Non-pigmented ciliary epithelial cell (primary cell): ENCODE results near the gene MXI1.

ENCODE experiments used
- DNase-seq: peaks from one replicate; pipeline ENCODE4 v3.0.0-alpha.2; 2010; ENCODE audit warnings: low read depth

Gene MXI1

DNA sequence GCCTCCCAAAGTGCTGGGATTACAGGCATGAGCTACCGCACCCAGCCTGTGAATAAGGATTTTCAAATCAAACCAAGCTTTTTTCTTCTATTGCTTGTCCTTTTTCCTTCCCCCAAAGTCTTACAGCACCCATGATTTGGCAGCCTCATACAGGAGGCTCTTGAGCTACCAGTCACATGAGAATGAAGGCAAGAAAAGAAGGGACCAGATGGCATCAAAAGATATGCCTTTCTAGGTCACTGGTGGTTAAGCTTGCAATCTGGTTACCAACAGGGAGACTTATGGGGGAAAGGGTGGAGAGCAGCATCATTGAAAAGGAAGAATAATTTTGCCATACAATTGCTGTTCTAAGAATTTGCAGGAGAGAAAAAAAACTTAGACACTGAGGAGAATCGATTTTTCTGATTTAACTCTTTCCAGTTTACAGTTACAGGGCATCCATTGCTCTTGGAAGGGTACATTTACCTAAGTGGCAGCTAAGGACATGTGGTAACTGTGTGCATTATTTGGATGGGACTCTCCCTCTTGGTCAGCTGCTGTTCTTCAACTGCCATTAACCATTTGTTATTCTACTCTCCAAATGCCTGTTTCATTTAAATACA lies 67.8 kb downstream of the MXI1 start:
- no peak for DNase-seq

DNA sequence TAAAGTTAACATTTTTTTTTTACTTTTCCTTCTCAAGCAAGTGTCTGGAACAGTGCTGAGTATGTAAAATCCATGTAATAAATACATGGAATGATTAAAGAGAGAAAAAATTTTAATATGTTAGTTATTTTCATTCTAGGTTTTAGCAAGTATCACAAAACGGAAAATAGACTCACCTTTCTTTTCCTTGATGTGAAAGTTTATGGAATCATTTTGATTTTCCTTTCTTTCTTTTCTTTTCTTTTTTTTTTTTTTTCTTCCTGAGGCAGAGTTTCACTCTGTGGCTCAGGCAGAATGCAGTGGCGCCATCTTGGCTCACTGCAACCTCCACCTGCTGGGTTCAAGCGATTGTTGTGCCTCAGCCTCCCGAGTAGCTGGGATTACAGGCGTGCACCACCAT lies 69.2 kb downstream of the MXI1 start:
- DNase-seq, result no peak

DNA sequence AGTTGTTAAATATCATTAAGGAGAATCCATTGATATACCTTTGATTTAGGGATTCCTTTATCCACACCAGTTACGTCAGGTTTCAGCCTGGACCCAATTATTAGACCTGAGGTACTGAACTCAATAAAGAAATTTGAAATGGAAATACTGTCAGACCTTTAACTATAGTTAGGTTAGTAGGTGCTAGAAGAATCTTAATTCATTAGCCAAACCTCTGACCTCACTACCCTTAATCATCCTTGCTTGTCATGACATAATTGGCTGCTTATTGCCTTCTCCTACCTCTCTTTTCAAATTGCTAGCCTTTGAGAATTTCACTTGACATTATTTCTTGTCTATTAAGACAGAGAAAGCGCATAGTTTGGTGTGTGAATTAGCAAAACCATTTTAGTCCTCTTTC lies 70.2 kb downstream of the MXI1 start:
- DNase-seq, result no peak

DNA sequence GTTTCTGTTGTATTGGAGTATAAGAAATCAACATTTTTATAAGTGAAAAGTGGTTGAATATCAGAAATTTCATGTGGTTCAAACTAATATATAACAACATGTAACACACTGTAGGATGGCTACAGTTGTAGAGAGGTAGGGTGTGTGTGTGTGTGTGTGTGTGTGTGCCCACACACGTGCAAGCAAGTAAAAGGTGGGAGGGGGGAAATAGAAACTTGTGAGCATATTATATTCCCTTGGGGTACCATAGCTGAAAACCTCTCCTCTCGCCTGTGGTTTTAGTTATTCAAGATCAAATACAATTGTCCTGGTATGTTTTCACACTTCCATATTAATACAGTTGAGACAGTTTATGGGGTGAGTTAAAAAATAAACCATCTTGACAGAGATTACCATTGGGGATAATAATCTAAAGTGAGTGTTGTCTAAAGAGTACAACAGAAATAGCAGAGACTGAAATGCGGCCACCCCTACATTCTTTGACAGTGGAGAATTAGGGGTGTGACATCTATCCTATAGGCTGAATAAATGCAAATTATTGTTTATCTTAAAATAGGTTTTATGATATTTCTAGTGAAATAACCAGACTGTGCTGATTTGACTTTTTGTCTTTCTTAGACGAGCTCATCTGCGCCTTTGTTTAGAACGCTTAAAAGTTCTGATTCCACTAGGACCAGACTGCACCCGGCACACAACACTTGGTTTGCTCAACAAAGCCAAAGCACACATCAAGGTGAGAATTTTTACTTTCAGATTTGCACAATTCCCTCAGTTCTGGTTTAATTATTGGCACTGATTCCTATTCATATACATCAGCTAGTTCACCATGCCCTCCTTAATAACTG lies 71.4 kb downstream of the MXI1 start:
- no peak for DNase-seq

DNA sequence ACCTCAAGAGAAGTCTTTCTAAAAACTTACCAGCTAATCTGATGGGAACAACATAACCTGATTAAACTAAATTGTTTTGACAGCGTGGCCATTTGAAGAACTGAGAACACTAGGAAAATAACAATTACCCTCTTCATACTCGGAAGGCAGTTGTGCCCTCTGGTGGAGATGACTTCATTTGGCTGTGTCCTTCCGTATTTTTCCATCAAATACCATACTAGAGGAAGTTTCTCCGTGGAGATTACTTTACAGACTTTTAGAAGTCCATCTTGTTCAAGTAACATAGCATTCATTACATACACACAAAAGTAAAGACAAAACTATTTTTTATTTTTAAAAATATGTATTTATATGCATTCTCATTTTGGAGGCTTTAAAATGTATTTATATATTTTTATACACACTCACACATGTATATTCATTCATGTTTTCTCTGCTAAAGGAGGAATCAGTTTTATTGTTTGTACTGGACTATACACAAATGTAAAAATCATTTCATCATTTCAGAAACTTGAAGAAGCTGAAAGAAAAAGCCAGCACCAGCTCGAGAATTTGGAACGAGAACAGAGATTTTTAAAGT lies 72.1 kb downstream of the MXI1 start:
- DNase-seq, result peak; percentile 19

DNA sequence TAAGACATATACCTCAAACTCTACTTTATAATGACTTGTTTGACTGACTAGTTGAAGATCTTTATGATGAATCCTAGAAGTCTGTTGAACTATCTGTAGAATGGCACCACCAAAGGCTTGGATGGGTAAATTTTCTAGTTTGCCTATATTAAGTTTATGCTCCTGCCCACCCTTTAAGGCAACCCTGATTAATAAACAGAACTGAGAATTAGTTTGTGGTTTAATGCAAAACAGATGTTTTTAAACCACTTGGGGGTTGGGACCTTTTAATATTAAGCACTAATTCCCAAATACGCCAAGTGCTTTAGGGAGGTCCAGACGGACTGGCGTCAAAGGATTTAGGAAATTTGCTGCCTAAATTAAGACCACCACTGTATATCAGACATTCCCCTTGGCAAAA lies 76.9 kb downstream of the MXI1 start:
- no peak for DNase-seq

DNA sequence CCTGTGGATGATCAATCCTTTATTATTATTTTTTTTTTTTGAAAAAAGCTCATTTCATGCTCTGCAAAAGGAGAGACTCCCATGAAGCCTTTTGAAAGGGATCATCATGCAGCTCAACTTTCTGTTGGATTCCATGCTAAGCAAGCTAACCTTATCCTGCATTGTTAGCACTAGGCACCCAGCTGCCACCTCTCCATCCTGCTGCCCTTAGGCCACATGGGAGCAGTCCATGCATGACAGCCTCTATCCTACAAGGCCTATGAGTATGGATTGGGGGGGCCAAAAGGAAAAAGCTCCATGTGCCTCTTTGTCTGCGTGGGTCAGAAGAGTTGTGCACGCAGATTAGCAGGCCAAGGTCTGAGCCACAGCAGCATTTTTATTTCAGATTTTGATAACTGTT lies 78.1 kb downstream of the MXI1 start:
- DNase-seq, result no peak

DNA sequence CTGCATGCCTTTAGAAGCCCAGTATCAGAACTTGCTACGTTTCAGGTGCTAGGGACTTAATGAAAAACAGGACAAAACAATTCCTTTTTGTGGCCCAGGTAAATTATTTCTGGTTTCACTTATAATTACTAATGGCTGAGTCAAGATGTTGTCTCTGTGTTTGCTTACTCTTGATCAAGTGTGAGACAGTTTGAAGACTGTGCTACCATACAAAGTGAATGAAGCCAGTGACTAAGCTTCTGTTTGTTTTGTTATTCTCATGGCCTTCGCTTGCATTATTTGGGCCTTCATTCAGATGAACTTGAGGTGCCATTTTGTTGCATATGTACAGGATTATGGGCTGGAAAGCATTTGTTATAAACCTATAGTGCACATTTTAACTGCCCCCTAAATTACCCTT lies 79.4 kb downstream of the MXI1 start:
- DNase-seq, result no peak

DNA sequence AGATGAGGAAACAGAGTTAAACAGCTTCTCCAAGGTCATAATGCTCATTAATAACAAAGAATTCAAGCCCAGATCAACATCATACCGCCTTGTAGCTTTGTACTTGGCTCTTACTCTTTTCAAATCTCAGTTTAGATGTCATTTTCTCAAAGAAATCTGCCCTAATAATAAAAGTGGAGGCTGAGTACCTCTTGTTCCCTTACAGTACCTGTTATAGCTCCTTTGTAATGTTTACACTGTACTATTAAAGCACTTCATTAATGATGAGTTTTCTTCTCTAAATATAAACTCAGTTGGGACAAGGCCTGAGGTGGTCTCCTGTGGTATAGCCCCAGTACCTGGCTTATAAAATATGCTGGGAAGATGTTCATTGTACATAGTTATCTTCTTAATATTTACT lies 89.6 kb downstream of the MXI1 start:
- DNase-seq, result no peak

DNA sequence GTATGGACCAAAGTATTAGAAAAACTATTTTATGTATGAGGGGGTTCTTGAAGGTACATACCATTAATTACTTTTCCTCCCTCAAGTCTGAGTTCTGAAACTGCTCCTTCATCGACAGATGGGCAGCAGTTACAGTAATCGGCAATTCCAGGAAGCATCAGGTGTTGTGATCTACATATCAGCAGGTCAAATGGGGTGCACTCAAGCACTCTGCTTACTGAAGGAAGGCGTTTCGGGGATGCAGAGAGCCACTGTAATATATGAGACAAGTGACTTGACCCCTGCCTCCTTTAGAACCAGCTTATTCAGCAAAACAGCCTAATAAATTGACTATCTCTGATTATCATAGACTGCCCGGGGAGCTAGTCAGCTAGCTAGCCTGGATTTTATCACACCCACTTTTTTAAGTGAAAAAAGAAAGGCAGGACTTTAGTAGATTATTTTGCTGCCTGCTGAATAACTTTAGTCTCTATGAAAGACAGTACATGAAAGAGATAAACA lies 93.1 kb downstream of the MXI1 start:
- no peak for DNase-seq

DNA sequence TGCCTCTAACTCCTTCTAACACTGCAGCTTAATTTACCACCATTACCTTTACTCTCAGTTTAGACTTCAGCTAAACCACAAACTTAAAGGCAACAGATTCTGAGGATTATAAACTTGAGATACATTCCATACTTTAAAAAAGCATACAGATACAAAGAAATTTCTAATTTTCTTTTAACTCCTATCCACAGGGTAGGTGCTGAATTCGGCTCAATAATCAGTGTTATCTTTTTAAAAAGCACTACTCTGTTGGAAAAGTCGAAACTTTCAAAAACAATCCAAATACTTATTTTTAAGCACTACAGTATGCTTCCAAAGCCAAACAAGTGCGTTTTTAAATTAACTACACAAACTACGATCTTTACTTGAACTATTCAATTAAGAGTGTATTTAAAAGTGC lies 96.3 kb downstream of the MXI1 start:
- DNase-seq, result no peak

DNA sequence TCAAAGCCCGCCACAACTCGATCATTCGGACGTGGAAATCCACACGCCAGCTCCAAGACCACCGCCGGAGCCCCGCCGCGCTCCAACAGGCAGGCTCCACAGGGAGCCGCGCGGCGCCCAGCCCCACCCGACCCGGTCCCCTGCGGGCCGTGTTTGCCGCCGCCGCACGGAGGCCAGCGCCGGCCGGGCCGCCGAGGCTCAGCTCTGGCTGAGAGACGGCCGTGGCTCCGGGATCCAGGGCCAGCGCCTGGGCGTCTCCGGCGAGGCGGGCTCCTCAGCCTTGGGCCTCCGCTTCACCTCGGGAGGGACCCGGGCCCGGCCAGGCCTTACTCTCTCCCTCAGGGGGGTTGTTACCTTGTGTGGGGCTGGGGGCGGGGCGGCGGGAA lies 97.0 kb downstream of the MXI1 start:
- DNase-seq, result no peak

DNA sequence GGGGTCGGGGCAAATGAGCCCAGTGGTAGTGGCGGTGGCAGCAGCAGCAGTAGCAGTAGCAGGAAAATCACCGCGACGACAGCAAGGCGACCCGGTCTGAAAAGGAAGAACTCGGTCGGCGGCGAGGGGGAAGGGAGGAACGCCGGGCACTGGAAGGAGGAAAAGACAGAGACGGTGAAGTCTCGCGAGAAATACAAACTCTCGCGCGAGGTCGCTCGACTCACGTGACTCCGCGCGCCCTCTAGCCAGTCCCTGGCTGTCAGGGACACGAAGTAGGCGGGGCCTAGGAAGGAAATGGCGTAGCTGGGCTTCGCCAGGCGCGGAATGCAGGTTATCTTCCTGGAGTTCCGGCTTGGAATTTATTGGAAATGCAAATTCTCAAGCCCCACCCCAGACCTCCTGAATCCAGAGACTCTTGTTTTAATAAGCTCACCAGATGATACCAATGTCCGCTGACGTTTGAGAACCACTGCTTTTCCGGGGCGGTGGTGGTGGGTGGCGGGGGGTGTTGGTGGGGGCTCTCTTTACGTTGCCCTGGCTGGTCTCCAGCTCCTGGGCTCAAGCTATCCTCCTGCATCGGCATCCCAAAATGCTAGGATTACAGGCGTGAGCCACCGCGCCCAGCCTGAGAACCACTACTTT lies 97.5 kb downstream of the MXI1 start, which contains the start of gene SMNDC1:
Gene SMNDC1, minus strand, starts transcription at position 141 of the 642 bp plus-strand sequence. CDS start 1,333 bp downstream, outside the sequence.
- DNase-seq, result peak; percentile 93

DNA sequence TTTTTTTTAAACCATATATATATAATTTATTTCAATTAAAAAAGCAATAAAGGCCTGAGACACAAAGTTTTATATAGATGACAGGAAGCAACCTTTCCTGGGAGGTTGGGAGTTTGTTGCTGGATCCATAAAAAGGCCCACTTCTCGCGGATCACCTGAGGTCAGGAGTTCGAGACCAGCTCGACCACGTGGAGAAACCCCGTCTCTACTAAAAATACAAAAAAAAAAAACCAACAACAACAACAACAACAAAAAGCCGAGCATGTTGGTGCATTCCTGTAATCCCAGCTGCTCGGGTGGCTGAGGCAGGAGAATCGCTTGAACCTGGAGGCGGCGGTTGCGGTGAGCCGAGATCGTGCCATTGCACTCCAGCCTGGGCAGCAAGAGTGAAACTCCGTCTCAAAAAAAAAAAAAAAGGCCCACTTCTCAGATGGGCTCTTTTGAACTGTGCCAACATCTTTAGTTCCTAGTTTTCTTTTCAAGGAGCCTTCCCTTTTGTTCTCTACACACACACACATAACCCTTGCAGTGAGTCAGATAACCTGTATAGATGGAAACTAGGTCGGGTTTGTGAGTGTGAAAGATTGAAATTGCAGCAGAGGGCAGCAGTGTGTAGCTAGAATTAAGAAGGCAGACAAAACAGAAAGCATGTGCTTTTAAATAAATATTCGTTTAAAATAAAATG lies 98.5 kb downstream of the MXI1 start:
- DNase-seq, result peak; percentile 89

DNA sequence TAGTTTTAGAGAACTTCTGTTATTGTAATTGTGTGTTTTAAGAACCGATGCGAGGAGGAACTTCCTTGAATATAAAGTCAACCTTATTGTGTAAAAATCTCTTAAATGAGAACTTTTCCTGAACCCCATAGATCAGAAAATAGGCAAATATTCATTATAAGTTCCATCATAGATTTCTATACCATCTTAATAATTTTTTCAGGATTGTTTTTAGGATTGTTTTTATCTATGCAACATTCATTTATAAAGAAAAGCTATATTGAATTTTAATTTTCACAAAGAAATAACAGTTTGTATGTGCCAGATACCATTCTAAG lies 99.0 kb downstream of the MXI1 start:
- no peak for DNase-seq

DNA sequence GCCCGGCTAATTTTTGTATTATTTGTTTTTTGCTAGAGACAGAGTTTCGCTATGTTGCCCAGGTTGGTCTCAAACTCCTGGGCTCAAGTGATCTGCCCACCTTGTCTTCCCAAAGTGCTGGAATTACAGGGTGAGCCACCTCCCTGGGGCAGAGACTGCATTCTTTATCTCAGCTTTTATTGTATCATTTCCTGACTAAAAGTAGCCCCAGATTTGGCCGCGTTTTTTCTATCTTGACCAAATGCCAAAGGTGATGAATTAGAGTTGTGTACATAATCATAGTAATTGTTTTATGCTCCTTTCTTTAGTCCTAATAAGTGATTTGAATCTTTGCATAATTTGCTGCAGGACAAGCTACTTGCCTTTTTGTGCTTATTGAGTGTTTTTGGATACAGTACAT lies 100.4 kb downstream of the MXI1 start:
- DNase-seq, result no peak

DNA sequence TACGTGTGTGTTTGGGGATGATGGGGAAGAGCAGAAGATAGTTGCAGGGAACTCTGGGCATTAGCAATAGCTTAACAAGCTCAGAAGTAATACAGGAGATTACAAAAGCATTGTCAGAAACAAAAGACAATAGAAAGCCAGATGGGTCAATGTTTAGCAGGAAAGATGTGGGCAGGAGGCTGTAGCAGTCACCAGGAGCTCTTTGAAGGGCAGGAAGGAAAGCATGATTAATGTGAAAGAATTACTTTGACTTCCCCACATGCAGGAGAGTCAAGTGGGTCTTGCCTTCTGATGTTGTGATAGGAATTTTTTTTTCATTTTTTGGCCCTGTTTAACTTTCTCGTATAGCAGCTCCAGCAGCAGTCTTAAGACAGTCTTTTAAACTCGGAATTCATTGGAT lies 103.3 kb downstream of the MXI1 start:
- no peak for DNase-seq

DNA sequence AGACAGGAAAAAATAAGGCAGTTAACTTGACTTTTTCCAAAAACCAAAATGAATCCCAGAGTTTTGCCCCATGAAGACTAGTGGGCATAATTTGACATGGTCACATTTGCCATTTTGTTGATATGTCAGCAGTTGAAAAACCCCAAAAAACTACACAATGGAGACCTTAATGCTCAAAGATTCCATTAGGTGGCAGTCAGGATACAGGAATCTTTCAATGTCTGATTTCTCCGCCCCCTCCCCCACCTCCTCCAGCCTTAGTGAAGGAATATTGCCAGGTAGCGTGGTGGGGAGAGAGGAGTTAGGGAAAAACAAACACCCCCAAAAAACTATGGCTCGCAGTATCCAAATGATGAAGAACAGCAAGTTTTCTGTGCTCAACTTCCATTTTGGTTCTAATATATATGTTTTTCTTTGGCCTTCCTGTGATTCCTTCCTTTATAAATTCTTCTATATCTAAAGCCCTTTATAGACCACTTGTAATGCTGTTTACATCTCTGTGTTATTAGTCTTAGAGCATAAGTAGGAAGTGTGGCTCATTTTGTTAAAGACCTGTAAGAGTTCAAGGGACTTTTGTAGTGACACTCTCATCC lies 104.0 kb downstream of the MXI1 start:
- no peak for DNase-seq

DNA sequence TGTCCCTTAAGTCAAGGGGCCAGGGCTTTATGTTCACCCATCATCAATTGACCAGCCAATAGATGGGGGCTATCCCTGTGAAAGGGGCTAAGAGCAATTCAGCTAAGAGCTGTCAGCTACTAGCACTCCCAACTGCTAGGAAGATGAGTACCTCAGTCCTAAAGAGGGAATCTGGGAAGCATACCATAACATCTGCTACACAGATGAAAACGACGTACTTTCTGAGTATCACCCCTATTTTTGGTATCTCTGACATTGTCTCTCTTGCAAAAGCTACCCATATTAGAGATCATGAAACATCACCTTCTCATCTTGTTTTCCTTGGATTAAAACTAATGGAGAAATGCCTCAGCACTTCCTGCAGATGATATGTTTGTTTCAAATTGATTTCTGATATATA lies 104.8 kb downstream of the MXI1 start:
- no peak for DNase-seq

DNA sequence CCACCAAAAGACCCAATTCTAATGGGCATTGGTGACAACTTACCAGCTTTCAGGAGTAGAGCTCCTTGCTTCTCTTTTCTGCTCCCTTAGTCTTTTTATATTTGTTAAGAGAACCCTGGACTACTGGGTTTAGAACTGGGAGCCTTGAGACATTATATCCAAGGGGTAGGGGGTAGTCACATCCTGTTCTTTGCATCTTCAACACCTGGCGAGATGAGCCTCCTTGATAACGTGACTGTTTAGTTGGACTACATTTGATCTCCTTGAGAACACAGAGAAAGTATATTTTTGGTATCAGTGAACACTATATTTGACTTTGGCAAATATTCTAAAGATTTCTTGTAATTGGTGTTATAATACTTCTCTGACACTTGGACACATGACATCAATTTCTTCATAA lies 106.3 kb downstream of the MXI1 start:
- no peak for DNase-seq

DNA sequence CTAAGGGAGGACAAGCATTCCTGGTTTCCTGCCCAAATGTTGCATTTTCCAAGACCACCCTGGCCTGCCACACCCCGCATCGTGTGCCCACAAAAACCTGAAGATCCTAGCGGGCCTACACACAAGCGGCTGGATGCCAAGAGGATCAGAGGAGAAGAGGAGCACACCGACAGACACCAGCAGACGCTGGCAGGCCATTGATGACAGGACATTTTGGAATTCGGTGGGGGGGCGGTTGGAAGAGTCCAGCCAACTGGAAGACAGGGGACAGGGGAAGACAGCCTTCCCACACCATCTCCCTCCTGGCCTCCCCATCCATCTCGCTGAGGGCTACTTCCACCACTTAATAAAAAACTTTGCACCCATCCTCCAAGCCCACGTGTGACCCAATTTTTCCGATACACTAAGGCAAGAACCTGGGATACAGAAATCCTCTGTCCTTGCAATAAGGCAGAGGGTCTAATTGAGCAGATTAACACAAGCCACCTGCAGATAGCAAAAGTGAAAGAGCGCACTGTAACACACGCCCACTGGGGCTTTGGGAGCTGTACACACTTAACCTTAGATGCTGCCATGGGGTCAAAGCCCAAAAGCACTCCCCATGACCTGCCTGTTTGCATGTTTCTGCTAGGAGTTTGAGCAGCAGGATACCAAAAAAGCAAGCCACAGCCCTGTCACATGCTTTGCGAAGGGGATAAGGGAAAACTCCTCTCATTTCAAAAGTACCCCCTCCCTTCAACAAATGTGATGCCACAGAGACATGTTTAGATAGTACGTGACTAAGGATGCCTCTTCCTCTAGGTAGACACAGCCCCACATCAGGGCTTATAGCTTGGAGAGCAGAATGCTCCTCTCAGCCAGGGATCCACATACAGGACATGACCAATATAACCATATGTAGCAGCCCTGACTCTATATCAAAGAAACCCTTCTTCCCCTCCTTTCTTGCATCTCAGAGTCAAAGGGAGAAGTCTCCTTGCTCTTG lies 110.8 kb downstream of the MXI1 start:
- no peak for DNase-seq
